ENCODE data around the gene DMD.

Gene DMD

GRCh38 chrX:31506360-31506759 is 1705.0 kb downstream of the DMD start:
- no peak overlapping the region for H3K27ac ChIP-seq (ENCODE audit: low read length)
- no peak overlapping the region for H2AFZ ChIP-seq (ENCODE audit: low read depth, low read length)
- no peak overlapping the region for H3K4me3 ChIP-seq (ENCODE audit: low read depth in 1 of 2, low read length in 2 of 2)
- H3K4me1 ChIP-seq (ENCODE audit: insufficient read depth, low read length): no peaks in the 10 kb centered on the region
- DNase-seq (no peak), ATAC-seq (ENCODE audit: insufficient read depth, low read depth) (no peak)
- no peak overlapping the region for H3K9ac ChIP-seq (ENCODE audit: low read depth, low read length)
- no peaks in the 10 kb centered on the region for H3K36me3 ChIP-seq (ENCODE audit: insufficient read depth, low read length)
- H3K9me3 ChIP-seq (ENCODE audit: insufficient read depth, low read length, severe bottlenecking): no peaks in the 10 kb centered on the region
- H3K79me2 ChIP-seq (ENCODE audit: insufficient read depth, low read length): no peaks in the 10 kb centered on the region
- no peak for TF ChIP-seq EZH2 (IDR thresholded peaks at IDR 0.05; ENCODE audit: borderline replicate concordance, low read depth, low read length, severe bottlenecking)
- no peaks in the 10 kb centered on the region for H3K27me3 ChIP-seq (ENCODE audit: insufficient read depth, low read length, poor library complexity)
- H3K4me2 ChIP-seq (ENCODE audit: insufficient read depth, low read length): no peak overlapping the region
- no peaks in the 10 kb centered on the region for H4K20me1 ChIP-seq (ENCODE audit: insufficient read depth, low read length)

- H3K27me3 ChIP-seq (ENCODE audit: insufficient read depth, low read length, poor library complexity): no peaks in the 10 kb centered on the region
- no peak overlapping the region for H3K4me2 ChIP-seq (ENCODE audit: insufficient read depth, low read length)
- H3K27ac ChIP-seq (ENCODE audit: low read length): no peak overlapping the region
- no peak overlapping the region for H2AFZ ChIP-seq (ENCODE audit: low read depth, low read length)
- no peak for TF ChIP-seq EZH2 (IDR thresholded peaks at IDR 0.05; ENCODE audit: borderline replicate concordance, low read depth, low read length, severe bottlenecking)
- no peak for TF ChIP-seq CTCF (IDR thresholded peaks at IDR 0.05; ENCODE audit: borderline replicate concordance, extremely low read depth, low read length, poor library complexity, severe bottlenecking)
- no peaks in the 10 kb centered on the region for H3K36me3 ChIP-seq (ENCODE audit: insufficient read depth, low read length)
- ATAC-seq (ENCODE audit: insufficient read depth, low read depth) (no peak), DNase-seq (no peak)
- H3K9me3 ChIP-seq (ENCODE audit: insufficient read depth, low read length, severe bottlenecking): no peaks in the 10 kb centered on the region
- H3K79me2 ChIP-seq (ENCODE audit: insufficient read depth, low read length): no peaks in the 10 kb centered on the region
- no peaks in the 10 kb centered on the region for H4K20me1 ChIP-seq (ENCODE audit: insufficient read depth, low read length)
- H3K4me1 ChIP-seq (ENCODE audit: insufficient read depth, low read length): no peaks in the 10 kb centered on the region
- no peak overlapping the region for H3K9ac ChIP-seq (ENCODE audit: low read depth, low read length)
- H3K4me3 ChIP-seq (ENCODE audit: low read depth in 1 of 2, low read length in 2 of 2): no peak overlapping the region
These were observed 1710.4 kb downstream of the DMD start for GRCh38 chrX:31500921-31501320.

- Histone ChIP-seq H3K4me2 (ENCODE audit: insufficient read depth, low read length) (no peak overlapping the region), H3K27ac (ENCODE audit: low read length) (no peak overlapping the region), H3K36me3 (ENCODE audit: insufficient read depth, low read length) (no peaks in the 10 kb centered on the region), H2AFZ (ENCODE audit: low read depth, low read length) (no peak overlapping the region), H3K9me3 (ENCODE audit: insufficient read depth, low read length, severe bottlenecking) (no peaks in the 10 kb centered on the region), H3K27me3 (ENCODE audit: insufficient read depth, low read length, poor library complexity) (no peaks in the 10 kb centered on the region), H3K9ac (ENCODE audit: low read depth, low read length) (no peak overlapping the region), H3K4me1 (ENCODE audit: insufficient read depth, low read length) (no peaks in the 10 kb centered on the region), H3K79me2 (ENCODE audit: insufficient read depth, low read length) (no peaks in the 10 kb centered on the region), H3K4me3 (ENCODE audit: low read depth in 1 of 2, low read length in 2 of 2) (no peak overlapping the region), H4K20me1 (ENCODE audit: insufficient read depth, low read length) (no peaks in the 10 kb centered on the region)
- no peak for ATAC-seq (ENCODE audit: insufficient read depth, low read depth)
- DNase-seq: no peak
- TF ChIP-seq CTCF (IDR thresholded peaks at IDR 0.05; ENCODE audit: borderline replicate concordance, extremely low read depth, low read length, poor library complexity, severe bottlenecking) (no peak), EZH2 (IDR thresholded peaks at IDR 0.05; ENCODE audit: borderline replicate concordance, low read depth, low read length, severe bottlenecking) (no peak)
These were observed 1712.2 kb downstream of the DMD start for GRCh38 chrX:31499109-31499508.

- Histone ChIP-seq H3K4me2 (ENCODE audit: insufficient read depth, low read length) (no peak overlapping the region), H3K4me3 (ENCODE audit: low read depth in 1 of 2, low read length in 2 of 2) (no peak overlapping the region), H3K79me2 (ENCODE audit: insufficient read depth, low read length) (no peaks in the 10 kb centered on the region), H3K9me3 (ENCODE audit: insufficient read depth, low read length, severe bottlenecking) (no peaks in the 10 kb centered on the region), H2AFZ (ENCODE audit: low read depth, low read length) (no peak overlapping the region), H3K27ac (ENCODE audit: low read length) (no peak overlapping the region), H3K27me3 (ENCODE audit: insufficient read depth, low read length, poor library complexity) (no peaks in the 10 kb centered on the region), H3K4me1 (ENCODE audit: insufficient read depth, low read length) (no peaks in the 10 kb centered on the region), H3K36me3 (ENCODE audit: insufficient read depth, low read length) (no peaks in the 10 kb centered on the region), H3K9ac (ENCODE audit: low read depth, low read length) (no peak overlapping the region), H4K20me1 (ENCODE audit: insufficient read depth, low read length) (no peaks in the 10 kb centered on the region)
- ATAC-seq (ENCODE audit: insufficient read depth, low read depth) (no peak), DNase-seq (no peak)
- no peak for TF ChIP-seq EZH2 (IDR thresholded peaks at IDR 0.05; ENCODE audit: borderline replicate concordance, low read depth, low read length, severe bottlenecking)
- TF ChIP-seq CTCF (IDR thresholded peaks at IDR 0.05; ENCODE audit: borderline replicate concordance, extremely low read depth, low read length, poor library complexity, severe bottlenecking): no peak
These were observed 1714.3 kb downstream of the DMD start for GRCh38 chrX:31497086-31497485.

Data from DND-41 (cell line).